CD4-positive, alpha-beta T cell treated with Interleukin-15 for 1 hour (primary cell): ENCODE results near the gene EIF6.
"Not testable (repeated sequence)": the region's sequence is repeated elsewhere in the genome, so short reads cannot be mapped to it uniquely, and the experiment has no call there.

Experiments
- DNase-seq: peaks from one replicate; pipeline ENCODE4 v3.0.0-alpha.2; 2020

EIF6 gene

GRCh38 chr20:35284267-35284991 is at the start of gene EIF6:
Gene EIF6 (minus strand): TSS chr20:35284772. CDS start chr20:35284487, 285 bp downstream.
- DNase-seq: peak; percentile 80

- no peak for DNase-seq
These were observed 49.0 kb upstream of the EIF6 start for GRCh38 chr20:35333606-35334005.

GRCh38 chr20:35332540-35333200 is 48.1 kb upstream of the EIF6 start:
- no peak for DNase-seq

- no peak for DNase-seq
These were observed 45.0 kb upstream of the EIF6 start for GRCh38 chr20:35329435-35330139.

- no peak for DNase-seq
These were observed 44.1 kb upstream of the EIF6 start for GRCh38 chr20:35328689-35329088.

- DNase-seq: no peak
These were observed 43.6 kb upstream of the EIF6 start for GRCh38 chr20:35328095-35328685.

GRCh38 chr20:35327074-35327976 is 42.8 kb upstream of the EIF6 start:
- no peak for DNase-seq

GRCh38 chr20:35326740-35327073 is 42.1 kb upstream of the EIF6 start:
- no peak for DNase-seq

- no peak for DNase-seq
These were observed 41.6 kb upstream of the EIF6 start for GRCh38 chr20:35326021-35326739.

GRCh38 chr20:35325401-35325800 is 40.8 kb upstream of the EIF6 start:
- DNase-seq: no peak

GRCh38 chr20:35320396-35321126 is 36.0 kb upstream of the EIF6 start:
- no peak for DNase-seq

GRCh38 chr20:35319871-35320197 is 35.3 kb upstream of the EIF6 start:
- no peak for DNase-seq

- no peak for DNase-seq
These were observed 34.8 kb upstream of the EIF6 start for GRCh38 chr20:35319192-35319870.

- DNase-seq: no peak
These were observed 34.1 kb upstream of the EIF6 start for GRCh38 chr20:35318502-35319157.

- DNase-seq: no peak
These were observed 33.0 kb upstream of the EIF6 start for GRCh38 chr20:35317416-35318210.

- DNase-seq: no peak
These were observed 31.5 kb upstream of the EIF6 start for GRCh38 chr20:35316086-35316485.

- not testable (repeated sequence) for DNase-seq
These were observed 31.1 kb upstream of the EIF6 start for GRCh38 chr20:35315632-35316020.

GRCh38 chr20:35314816-35315631 is 30.5 kb upstream of the EIF6 start:
- no peak for DNase-seq
